VCaP (cell line): ENCODE measurements around the gene EPN3.

ENCODE experiments used
- H3K27ac ChIP-seq: fragments of 450-650 bp; 2 replicates; pipeline ENCODE4 v1.5.1; 2017
- TF ChIP-seq, protein P1 (sequence below): fragments of 450-650 bp; conservative IDR thresholded peaks from 2 replicates; pipeline ENCODE4 v1.5.1; 2017; ENCODE audit warnings: mild to moderate bottlenecking, moderate library complexity

EPN3 gene

DNA sequence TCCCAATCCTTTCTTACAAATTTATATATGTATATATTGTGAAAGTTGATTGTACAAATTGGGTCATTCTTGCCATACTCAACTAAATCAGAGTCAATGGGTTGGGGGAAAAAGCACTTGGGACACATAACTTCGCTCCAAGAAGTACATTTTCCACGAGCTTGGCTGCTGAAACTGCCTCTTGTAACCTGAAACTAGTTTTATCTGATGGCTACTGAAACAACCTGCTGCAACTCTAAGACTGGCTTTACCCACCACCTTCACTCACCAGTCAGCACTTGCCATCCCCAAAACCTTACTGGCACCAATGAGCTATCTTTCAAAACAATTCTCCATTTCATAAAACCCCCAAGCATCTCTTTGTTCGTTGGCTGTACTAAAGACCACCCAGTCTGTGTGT is 38.8 kb upstream of the EPN3 start:
- no peak overlapping the region for H3K27ac ChIP-seq

DNA sequence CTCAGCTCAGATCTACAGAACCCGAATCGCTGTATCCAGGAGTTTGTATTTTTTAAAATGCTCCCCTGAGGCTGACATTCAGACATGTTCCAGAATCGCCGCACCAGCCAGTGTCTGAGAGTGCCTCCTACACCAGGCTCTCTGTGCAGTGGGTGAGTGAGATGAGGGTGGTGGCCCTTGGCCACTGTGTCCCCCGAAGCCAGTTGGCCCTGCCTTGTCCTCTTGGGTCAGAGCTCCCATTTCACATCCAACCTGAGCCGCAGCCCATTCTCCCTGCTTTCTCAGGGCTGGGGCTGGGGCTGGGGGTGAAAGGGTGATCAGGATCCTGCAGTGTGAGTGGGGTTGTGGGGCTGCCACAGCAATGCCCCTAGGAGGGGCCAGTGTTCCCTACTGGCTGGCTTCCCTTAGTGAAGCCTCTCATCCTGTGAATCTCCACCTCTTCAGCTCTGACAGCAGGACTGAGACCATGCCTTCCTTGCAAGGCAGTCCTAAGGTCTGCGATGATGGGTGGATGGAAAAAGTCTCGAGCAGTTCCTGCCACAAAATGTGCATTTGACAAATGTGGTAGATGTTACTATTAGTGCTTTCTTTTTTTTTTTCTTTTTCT is 37.2 kb upstream of the EPN3 start:
- TF ChIP-seq, protein P1, sequence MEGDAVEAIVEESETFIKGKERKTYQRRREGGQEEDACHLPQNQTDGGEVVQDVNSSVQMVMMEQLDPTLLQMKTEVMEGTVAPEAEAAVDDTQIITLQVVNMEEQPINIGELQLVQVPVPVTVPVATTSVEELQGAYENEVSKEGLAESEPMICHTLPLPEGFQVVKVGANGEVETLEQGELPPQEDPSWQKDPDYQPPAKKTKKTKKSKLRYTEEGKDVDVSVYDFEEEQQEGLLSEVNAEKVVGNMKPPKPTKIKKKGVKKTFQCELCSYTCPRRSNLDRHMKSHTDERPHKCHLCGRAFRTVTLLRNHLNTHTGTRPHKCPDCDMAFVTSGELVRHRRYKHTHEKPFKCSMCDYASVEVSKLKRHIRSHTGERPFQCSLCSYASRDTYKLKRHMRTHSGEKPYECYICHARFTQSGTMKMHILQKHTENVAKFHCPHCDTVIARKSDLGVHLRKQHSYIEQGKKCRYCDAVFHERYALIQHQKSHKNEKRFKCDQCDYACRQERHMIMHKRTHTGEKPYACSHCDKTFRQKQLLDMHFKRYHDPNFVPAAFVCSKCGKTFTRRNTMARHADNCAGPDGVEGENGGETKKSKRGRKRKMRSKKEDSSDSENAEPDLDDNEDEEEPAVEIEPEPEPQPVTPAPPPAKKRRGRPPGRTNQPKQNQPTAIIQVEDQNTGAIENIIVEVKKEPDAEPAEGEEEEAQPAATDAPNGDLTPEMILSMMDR: no peak

More for the DNA sequence above, 38.8 kb upstream of the EPN3 start:
- TF ChIP-seq, protein P1: no peak

DNA sequence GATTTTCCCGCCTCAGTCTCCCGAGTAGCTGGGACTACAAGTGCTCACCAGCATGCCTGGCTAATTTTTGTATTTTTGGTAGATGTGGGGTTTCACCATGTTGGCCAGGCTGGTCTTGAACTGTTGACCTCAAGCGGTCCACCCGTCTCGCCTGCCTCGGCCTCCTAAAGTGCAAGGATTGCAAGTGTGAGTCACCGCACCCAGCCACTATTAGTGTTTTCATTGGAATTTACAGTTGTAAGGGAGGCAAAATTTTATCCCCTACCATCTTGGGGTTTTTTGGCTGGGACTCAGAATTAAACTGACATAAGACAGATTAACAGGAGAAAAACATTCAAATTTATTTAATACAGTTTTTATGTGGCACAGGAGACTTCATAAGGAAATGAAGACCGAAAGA is 36.6 kb upstream of the EPN3 start:
- no peak overlapping the region for H3K27ac ChIP-seq
- TF ChIP-seq, protein P1: no peak

More for the DNA sequence above, 37.2 kb upstream of the EPN3 start:
- no peak overlapping the region for H3K27ac ChIP-seq

DNA sequence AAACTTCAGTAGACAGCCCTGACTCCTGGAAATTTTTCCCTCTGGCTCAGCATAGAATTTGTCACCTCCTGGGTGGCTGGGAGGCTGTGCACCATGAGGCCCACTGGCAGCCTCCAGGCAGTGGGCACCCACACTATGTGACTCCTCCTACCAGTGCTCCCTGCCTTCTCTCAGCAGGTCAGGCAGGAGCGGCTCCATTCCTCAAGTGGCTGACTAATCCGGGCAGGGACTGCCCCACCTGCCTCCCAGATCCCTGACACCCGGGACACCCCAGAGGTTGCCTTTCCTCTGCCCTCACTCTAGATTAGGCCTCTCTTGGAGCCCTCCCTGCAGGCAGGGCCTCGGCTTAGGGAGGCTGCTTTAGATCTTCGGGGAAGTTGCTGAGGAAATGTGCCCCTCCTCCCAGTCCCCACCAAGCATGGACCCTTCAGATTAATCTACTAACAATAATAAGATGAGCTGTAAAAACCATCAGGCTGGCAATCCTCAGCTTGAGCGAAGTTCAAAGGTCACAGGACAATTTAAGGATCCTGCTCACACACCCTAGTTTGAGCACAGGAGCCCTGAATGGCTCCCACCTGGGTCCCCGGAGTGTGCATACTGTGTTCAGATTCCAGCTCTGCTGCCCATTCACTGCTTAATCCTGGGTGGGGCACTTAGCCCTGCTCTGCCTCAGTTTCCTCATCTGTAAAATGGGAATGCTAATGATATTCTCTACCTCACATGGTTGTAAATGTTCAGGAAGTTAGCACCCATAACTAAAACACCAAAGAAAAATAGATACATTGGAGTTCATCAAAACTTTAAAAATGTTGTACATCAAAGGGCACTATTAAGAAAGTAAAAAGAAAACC is 34.3 kb upstream of the EPN3 start:
- H3K27ac ChIP-seq: no peak overlapping the region
- TF ChIP-seq, protein P1: no peak

DNA sequence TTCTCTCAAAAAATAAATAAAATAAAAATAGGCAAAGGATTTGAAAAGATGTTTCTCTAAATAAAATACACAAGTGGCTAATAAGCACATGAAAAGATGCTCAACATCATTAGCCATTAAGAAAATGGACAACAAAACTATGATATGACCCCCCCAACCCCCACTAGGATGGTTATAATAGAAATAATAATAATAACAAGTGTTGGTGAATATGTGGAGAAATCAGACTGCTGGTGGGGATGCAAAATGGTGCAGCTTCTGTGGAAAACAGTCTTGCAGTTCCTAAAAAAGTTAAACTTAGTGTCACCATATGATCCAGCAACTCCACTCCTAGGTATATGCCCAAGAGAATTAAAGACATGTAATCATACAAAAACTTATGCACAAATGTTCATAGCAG is 33.3 kb upstream of the EPN3 start:
- H3K27ac ChIP-seq: no peak overlapping the region
- TF ChIP-seq, protein P1: no peak

DNA sequence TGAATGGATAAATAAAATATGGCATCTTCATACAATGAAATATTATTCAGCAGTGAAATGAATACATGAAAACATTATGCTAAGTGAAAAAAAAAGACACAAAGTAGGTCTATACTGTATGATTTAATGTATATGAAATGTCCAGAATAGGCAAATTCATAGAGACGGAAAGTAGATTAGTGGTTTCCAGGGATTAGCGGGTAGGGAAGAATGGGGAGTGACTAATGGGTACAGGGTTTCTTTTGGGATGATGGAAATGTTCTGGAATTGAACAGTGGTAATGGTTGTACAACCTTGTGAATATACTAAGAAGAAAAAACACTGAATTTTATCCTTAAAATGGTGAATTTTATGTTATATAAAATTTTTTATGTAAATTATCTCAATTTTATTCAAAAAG is 32.8 kb upstream of the EPN3 start:
- TF ChIP-seq, protein P1: no peak
- H3K27ac ChIP-seq: no peak overlapping the region

DNA sequence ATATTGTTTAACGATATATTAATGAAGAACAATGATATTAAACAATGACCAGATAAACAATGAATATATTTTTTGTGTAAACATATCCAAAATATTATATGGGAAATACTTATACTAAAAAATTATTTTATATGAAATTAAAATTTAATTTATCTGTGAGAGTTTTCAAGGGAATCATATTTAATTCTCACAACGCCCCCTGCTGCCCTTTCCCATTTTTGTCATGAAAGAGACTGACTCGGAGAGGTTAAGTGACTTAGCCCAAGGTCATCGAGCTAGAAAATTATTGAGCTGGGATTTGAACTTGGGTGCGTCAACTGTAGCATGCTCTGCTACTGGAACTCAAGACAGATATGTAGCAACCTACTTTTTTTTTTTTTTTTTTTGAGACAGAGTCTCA is 31.5 kb upstream of the EPN3 start:
- TF ChIP-seq, protein P1: peak; percentile 73
- H3K27ac ChIP-seq: no peak overlapping the region
